Ectodermal cell (in vitro differentiated cells): ENCODE measurements around the gene NPAS2.

Experiments used
- H3K27ac ChIP-seq: 2 replicates; pipeline ENCODE4 v1.7.0; 2013; ENCODE audit warnings: mild to moderate bottlenecking, low read depth, low read length; ENCODE audit not compliant: insufficient read depth, poor library complexity, severe bottlenecking
- H3K27me3 ChIP-seq: 2 replicates; pipeline ENCODE4 v1.7.0; 2013; ENCODE audit warnings: mild to moderate bottlenecking, low read length; ENCODE audit not compliant: insufficient read depth, control insufficient read depth, poor library complexity, severe bottlenecking
- H3K36me3 ChIP-seq: one replicate; pipeline ENCODE4 v1.7.0; 2013; ENCODE audit warnings: low read length; ENCODE audit not compliant: control insufficient read depth, insufficient read depth
- H3K4me1 ChIP-seq: one replicate; pipeline ENCODE4 v1.7.0; 2013; ENCODE audit warnings: low read length; ENCODE audit not compliant: control insufficient read depth, insufficient read depth
- H3K4me3 ChIP-seq: 2 replicates; pipeline ENCODE4 v1.7.0; 2013; ENCODE audit warnings: low read depth, low read length, control low read depth; ENCODE audit not compliant: insufficient read depth
- H3K9me3 ChIP-seq: 2 replicates; pipeline ENCODE4 v1.7.0; 2013; ENCODE audit warnings: mild to moderate bottlenecking, low read length, moderate library complexity; ENCODE audit not compliant: control insufficient read depth
- WGBS, 2 experiments: methylation state at CpG; one replicate each; pipeline ENCODE4 v1.1.7; 2013; ENCODE audit warnings: missing lambda C conversion rate in 2 of 2; 5-methylcytosine and 5-hydroxymethylcytosine counted together

Gene NPAS2

DNA sequence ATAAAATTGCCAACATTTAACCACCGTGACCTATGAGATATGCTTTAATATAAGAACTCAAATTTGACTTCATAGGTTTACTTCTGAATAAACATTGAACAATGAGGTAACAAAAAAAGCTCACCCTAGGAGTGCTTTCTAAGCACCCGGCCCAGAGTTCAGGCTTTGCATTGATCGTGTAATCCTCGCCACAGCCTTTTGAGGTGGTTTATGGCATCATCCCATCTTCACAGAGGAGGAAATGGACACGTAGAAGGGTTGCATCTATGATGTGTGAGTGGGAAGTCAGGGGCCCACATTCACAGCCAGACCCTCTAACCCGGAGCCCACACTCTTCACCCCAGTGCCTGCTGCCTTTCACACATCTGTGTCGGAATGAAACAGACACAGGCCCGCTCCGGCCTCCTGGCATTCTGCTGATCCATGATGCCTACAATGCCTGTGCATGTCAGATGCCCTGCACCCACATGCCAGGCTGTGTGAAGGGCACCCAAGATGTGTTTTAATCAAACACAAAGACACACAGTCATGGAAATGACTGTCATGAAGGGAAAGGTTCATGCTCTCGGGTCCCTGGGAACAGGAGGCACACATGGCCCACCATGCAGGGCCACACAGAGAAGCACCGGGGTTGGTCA, 133.6 kb downstream of the NPAS2 start:
- H3K4me3 ChIP-seq = no peak overlapping the region
- 91 to 94% methylated on average over 10 to 11 of the region's 11 CpGs for WGBS, 2 experiments
- no peaks in the 10 kb centered on the region for H3K27me3 ChIP-seq
- no peak overlapping the region for H3K27ac ChIP-seq
- H3K9me3 ChIP-seq = no peaks in the 10 kb centered on the region
- no peaks in the 10 kb centered on the region for H3K36me3 ChIP-seq
- H3K4me1 ChIP-seq = no peaks in the 10 kb centered on the region

DNA sequence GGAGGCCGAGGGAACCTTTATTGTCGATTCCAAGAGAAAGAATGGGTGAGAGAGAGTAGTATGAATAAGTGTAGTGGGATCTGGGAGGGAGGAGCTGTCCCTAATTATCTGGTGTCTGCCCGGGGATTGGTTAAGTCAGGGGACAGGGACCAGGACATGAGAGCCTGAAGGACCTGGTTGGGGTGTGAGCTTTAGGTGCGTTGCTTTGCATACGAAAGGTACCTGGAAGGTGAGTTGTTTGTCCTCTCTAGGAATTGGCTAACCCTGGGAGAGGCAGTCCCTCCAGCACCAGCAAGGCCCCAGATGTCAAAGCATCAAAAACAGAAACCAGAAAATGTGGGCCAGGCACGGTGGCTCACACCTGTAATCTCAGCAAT, 134.1 kb downstream of the NPAS2 start:
- no peaks in the 10 kb centered on the region for H3K9me3 ChIP-seq
- no peaks in the 10 kb centered on the region for H3K36me3 ChIP-seq
- H3K4me1 ChIP-seq = no peaks in the 10 kb centered on the region
- H3K27me3 ChIP-seq = no peaks in the 10 kb centered on the region
- H3K4me3 ChIP-seq = no peak overlapping the region
- WGBS, 2 experiments = 90 to 91% methylated on average over 6 of the region's 6 CpGs
- H3K27ac ChIP-seq = no peak overlapping the region

DNA sequence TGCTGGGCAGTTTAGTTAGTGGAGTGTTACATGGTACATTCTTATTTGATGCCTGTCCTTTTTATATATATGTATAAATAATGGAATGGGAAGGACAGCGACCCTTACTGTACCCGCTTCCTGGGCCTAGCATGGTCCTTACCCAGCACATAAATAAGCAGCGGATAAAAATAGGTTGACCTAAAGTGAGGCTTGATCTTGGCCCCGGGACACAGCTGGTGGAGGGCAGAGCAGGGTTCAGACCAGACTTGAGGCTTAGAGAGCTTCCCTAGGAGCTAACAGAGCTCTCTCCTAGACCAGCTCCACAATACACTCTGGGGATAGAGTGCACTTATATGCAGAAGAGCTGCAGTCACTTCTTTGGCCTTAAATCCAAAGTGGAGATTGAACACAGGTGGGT, 135.3 kb downstream of the NPAS2 start:
- H3K4me3 ChIP-seq = no peak overlapping the region
- no peaks in the 10 kb centered on the region for H3K9me3 ChIP-seq
- no peak overlapping the region for H3K27ac ChIP-seq
- 86 to 96% methylated on average over 4 of the region's 4 CpGs for WGBS, 2 experiments
- H3K27me3 ChIP-seq = no peaks in the 10 kb centered on the region
- H3K4me1 ChIP-seq = no peaks in the 10 kb centered on the region
- no peaks in the 10 kb centered on the region for H3K36me3 ChIP-seq

DNA sequence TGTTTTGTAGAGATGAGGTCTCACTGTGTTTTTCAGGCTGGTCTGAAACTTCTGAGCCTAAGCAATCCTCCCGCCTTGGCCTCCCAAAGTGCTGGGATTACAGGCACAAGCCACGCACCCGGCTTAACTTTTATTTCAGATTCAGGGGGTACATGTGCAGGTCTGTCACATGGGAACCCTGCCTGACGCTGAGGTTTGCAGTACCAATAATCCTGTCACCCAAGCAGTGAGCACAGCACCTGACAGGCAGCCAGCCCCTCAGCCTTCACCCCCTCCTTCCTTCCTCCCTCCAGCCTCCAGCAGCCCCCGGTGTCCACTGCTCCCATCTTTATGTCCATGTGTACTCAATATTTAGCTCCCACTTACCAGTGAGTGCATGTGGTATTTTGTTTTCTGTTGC, 136.1 kb downstream of the NPAS2 start:
- Histone ChIP-seq H3K4me1 (no peaks in the 10 kb centered on the region), H3K36me3 (no peaks in the 10 kb centered on the region), H3K27ac (no peak overlapping the region), H3K27me3 (no peaks in the 10 kb centered on the region), H3K4me3 (no peak overlapping the region), H3K9me3 (no peaks in the 10 kb centered on the region)
- 94 to 96% methylated on average over 5 of the region's 5 CpGs for WGBS, 2 experiments

DNA sequence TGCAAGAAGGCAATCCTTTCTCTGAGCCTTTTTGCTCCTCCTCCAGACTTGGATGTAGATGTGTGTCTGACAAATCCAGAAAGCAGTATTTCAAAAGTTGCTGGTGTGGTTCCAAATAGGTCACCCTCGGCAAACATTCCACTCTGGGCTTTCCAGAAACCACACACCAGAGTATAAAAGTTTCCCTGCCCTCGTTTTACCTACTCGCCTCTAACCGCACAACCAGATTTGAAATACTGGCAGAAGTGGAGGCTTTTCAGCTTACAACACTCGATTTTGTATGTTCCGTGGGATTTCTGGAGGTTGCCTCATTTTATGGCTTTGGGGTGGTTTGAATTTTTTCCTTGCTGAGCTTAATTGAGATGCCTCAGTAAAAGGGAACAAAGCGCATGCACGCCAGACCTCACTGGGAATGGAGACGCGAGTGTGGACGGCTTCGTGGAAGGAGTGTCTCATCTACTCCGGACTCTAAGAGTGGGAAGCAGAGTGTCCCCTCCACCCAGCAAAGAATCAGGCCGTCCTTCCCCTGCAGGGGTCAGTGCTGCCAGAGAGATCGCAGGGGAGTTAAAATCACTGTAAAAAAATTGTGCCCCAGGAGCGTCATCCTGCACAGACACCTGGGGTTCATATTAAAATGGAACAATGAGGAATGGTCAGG, 138.2 kb downstream of the NPAS2 start:
- no peaks in the 10 kb centered on the region for H3K27me3 ChIP-seq
- no peaks in the 10 kb centered on the region for H3K9me3 ChIP-seq
- no peak overlapping the region for H3K27ac ChIP-seq
- H3K36me3 ChIP-seq = no peaks in the 10 kb centered on the region
- H3K4me1 ChIP-seq = no peaks in the 10 kb centered on the region
- 92 to 93% methylated on average over 16 of the region's 16 CpGs for WGBS, 2 experiments
- H3K4me3 ChIP-seq = no peak overlapping the region

DNA sequence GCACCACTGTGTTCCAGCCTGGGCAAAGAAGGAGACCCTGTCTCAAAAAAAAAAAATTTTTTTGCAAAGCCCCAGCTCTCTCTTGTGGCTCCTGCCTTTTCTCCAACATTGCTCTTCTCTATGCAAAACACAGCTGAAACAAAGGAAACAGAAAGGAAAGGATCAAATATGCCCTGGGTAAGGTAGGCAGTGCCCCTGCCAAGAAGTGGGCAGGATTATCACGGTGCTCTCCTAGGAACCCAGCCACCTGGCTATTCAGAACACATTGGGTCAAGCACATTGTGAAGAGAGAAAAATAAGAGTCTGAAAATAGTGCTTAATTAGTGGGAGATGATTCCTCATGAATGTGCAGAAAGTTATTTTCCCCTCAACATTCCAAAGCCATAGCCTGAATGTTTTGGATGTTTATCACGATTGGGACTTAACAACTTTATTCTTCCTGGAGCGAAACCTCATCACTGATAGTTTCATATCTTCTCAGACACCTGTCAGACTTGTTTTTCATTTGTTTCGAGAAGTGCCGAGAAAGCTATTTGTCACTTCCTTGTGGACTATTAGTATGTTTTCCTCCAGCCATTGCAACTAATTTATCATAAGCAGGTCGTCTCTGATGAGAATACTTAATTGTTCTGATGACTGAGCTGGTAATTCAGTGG, 139.4 kb downstream of the NPAS2 start:
- Histone ChIP-seq H3K9me3 (no peaks in the 10 kb centered on the region), H3K4me1 (no peaks in the 10 kb centered on the region), H3K27me3 (no peaks in the 10 kb centered on the region), H3K36me3 (no peaks in the 10 kb centered on the region), H3K4me3 (no peak overlapping the region), H3K27ac (no peak overlapping the region)
- 89 to 92% methylated on average over 6 of the region's 6 CpGs for WGBS, 2 experiments

GRCh38 chr2:100960688-100961087, 140.7 kb downstream of the NPAS2 start:
- Histone ChIP-seq H3K4me1 (no peaks in the 10 kb centered on the region), H3K9me3 (no peaks in the 10 kb centered on the region), H3K36me3 (no peaks in the 10 kb centered on the region), H3K27me3 (no peaks in the 10 kb centered on the region), H3K4me3 (no peak overlapping the region), H3K27ac (no peak overlapping the region)
- 93 to 94% methylated on average over 4 of the region's 4 CpGs for WGBS, 2 experiments

GRCh38 chr2:100962366-100963025, 142.6 kb downstream of the NPAS2 start:
- H3K36me3 ChIP-seq = no peaks in the 10 kb centered on the region
- H3K9me3 ChIP-seq = no peaks in the 10 kb centered on the region
- H3K4me3 ChIP-seq = no peak overlapping the region
- 94 to 96% methylated on average over 12 of the region's 12 CpGs for WGBS, 2 experiments
- H3K27ac ChIP-seq = no peak overlapping the region
- no peaks in the 10 kb centered on the region for H3K27me3 ChIP-seq
- H3K4me1 ChIP-seq = no peaks in the 10 kb centered on the region

- H3K4me3 ChIP-seq = no peak overlapping the region
- no peaks in the 10 kb centered on the region for H3K9me3 ChIP-seq
- H3K4me1 ChIP-seq = no peaks in the 10 kb centered on the region
- no peaks in the 10 kb centered on the region for H3K36me3 ChIP-seq
- H3K27ac ChIP-seq = no peak overlapping the region
- no peaks in the 10 kb centered on the region for H3K27me3 ChIP-seq
- WGBS, 2 experiments = 88 to 93% methylated on average over 4 of the region's 4 CpGs
Observed at GRCh38 chr2:100963026-100963375, 143.1 kb downstream of the NPAS2 start.

DNA sequence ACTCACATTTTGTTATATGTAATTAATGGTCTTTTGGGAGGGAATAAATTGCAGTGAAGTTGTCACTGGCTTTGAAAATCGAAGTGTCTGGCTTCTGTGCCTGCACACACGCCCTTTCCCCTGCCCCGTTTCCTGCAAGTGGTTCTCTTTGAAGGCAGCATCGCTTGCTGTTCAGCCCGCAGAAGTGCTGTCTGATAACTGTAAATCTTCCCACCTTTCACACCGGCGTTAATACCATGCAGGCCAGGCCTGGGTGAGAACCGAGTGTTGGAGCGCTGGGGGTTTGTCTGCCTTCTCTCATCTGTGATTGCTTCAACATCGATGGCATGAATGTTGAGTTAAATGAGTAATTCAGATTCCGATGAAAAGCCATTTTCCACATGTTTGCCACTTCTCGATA, 144.3 kb downstream of the NPAS2 start:
- Histone ChIP-seq H3K4me1 (no peaks in the 10 kb centered on the region), H3K36me3 (no peaks in the 10 kb centered on the region)
- 95 to 97% methylated on average over 12 of the region's 12 CpGs for WGBS, 2 experiments

More for the DNA sequence above, 144.3 kb downstream of the NPAS2 start:
- no peak overlapping the region for H3K4me3 ChIP-seq
- H3K9me3 ChIP-seq = no peaks in the 10 kb centered on the region
- H3K27me3 ChIP-seq = no peaks in the 10 kb centered on the region
- H3K27ac ChIP-seq = no peak overlapping the region
